ENCODE results near the gene AGAP1.

The AGAP1 gene

DNA sequence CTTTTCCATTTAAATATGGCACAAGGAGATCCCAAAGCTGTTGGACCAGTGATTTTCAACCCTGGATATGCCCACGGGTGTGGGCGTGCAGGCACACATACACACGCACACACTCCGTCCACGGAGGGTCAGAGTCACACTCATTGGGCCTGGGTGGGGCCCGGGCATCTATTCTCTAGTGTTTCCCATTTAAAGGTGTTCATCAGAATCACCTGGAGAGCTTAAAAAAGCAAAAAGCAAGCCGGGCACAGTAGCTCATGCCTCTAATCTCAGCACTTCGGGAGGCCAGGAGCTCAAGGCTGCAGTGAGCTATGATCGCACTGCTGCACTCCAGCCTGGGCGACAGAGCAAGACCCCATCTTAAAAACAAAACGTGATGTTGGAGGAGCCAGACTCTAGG is 345.4 kb downstream of the AGAP1 start:
- H3K9me3 ChIP-seq (ENCODE audit: control insufficient read depth, insufficient read depth, low read length): no peaks in the 10 kb centered on the region
- no peak overlapping the region for H3K27ac ChIP-seq (ENCODE audit: low read depth, low read length)
- H4K20me1 ChIP-seq (ENCODE audit: control insufficient read depth, insufficient read depth, low read depth, low read length): no peaks in the 10 kb centered on the region
- no peaks in the 10 kb centered on the region for H3K4me1 ChIP-seq (ENCODE audit: control insufficient read depth, low read length)
- H3K4me3 ChIP-seq (ENCODE audit: low read length): no peak overlapping the region
- no peaks in the 10 kb centered on the region for H3K79me2 ChIP-seq (ENCODE audit: control insufficient read depth, low read length)
- H3K36me3 ChIP-seq (ENCODE audit: control insufficient read depth, low read length): no peaks in the 10 kb centered on the region
- no peaks in the 10 kb centered on the region for H3K9me2 ChIP-seq (replicated peaks; ENCODE audit: control insufficient read depth, low read length)
- H3F3A ChIP-seq (ENCODE audit: control insufficient read depth, insufficient read depth): no peaks in the 10 kb centered on the region
- no peaks in the 10 kb centered on the region for H3K27me3 ChIP-seq (ENCODE audit: control insufficient read depth, low read length)
- H3K4me2 ChIP-seq (ENCODE audit: low read length): no peak overlapping the region
- TF ChIP-seq EZH2phosphoT487 (IDR thresholded peaks at IDR 0.05; ENCODE audit: borderline replicate concordance, low read length): no peak
- TF ChIP-seq CTCF (IDR thresholded peaks at IDR 0.05; ENCODE audit: low read depth, low read length, poor library complexity, severe bottlenecking): no peak

DNA sequence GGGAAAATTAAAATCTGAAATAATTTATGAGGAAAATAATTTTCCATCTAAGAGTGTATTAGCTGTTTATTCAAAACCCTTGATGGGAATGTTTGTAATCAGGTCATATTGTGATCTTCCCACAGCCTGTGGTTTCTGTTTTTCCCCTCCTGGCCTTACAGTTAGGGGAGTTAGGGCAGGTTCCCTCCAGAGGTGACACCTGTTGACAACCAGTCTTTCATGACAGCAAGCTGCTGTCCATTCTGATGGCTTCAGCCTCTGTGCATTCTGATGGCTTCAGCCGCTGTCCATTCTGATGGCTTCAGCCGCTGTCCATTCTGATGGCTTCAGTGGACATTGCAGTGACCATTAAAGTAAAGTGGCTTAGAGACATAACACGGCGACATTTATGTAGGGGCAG is 346.1 kb downstream of the AGAP1 start:
- H4K20me1 ChIP-seq (ENCODE audit: control insufficient read depth, insufficient read depth, low read depth, low read length): no peaks in the 10 kb centered on the region

GRCh38 chr2:235841863-235842262 is 348.0 kb downstream of the AGAP1 start:
- no peaks in the 10 kb centered on the region for H4K20me1 ChIP-seq (ENCODE audit: control insufficient read depth, insufficient read depth, low read depth, low read length)
- H3F3A ChIP-seq (ENCODE audit: control insufficient read depth, insufficient read depth): no peaks in the 10 kb centered on the region
- no peaks in the 10 kb centered on the region for H3K36me3 ChIP-seq (ENCODE audit: control insufficient read depth, low read length)
- no peaks in the 10 kb centered on the region for H3K9me2 ChIP-seq (replicated peaks; ENCODE audit: control insufficient read depth, low read length)
- no peaks in the 10 kb centered on the region for H3K79me2 ChIP-seq (ENCODE audit: control insufficient read depth, low read length)
- no peaks in the 10 kb centered on the region for H3K4me1 ChIP-seq (ENCODE audit: control insufficient read depth, low read length)
- no peak overlapping the region for H3K4me3 ChIP-seq (ENCODE audit: low read length)
- H3K27me3 ChIP-seq (ENCODE audit: control insufficient read depth, low read length): no peaks in the 10 kb centered on the region
- H3K27ac ChIP-seq (ENCODE audit: low read depth, low read length): no peak overlapping the region
- TF ChIP-seq EZH2phosphoT487 (IDR thresholded peaks at IDR 0.05; ENCODE audit: borderline replicate concordance, low read length) (no peak), CTCF (IDR thresholded peaks at IDR 0.05; ENCODE audit: low read depth, low read length, poor library complexity, severe bottlenecking) (no peak)
- H3K4me2 ChIP-seq (ENCODE audit: low read length): no peak overlapping the region
- H3K9me3 ChIP-seq (ENCODE audit: control insufficient read depth, insufficient read depth, low read length): no peaks in the 10 kb centered on the region

More for the DNA sequence above, 346.1 kb downstream of the AGAP1 start:
- no peak overlapping the region for H3K27ac ChIP-seq (ENCODE audit: low read depth, low read length)
- no peaks in the 10 kb centered on the region for H3K79me2 ChIP-seq (ENCODE audit: control insufficient read depth, low read length)
- H3K4me3 ChIP-seq (ENCODE audit: low read length): no peak overlapping the region
- no peak for TF ChIP-seq EZH2phosphoT487 (IDR thresholded peaks at IDR 0.05; ENCODE audit: borderline replicate concordance, low read length)
- no peak for TF ChIP-seq CTCF (IDR thresholded peaks at IDR 0.05; ENCODE audit: low read depth, low read length, poor library complexity, severe bottlenecking)
- no peaks in the 10 kb centered on the region for H3K9me2 ChIP-seq (replicated peaks; ENCODE audit: control insufficient read depth, low read length)
- no peaks in the 10 kb centered on the region for H3K27me3 ChIP-seq (ENCODE audit: control insufficient read depth, low read length)
- no peaks in the 10 kb centered on the region for H3F3A ChIP-seq (ENCODE audit: control insufficient read depth, insufficient read depth)
- H3K9me3 ChIP-seq (ENCODE audit: control insufficient read depth, insufficient read depth, low read length): no peaks in the 10 kb centered on the region
- H3K4me1 ChIP-seq (ENCODE audit: control insufficient read depth, low read length): no peaks in the 10 kb centered on the region
- H3K36me3 ChIP-seq (ENCODE audit: control insufficient read depth, low read length): no peaks in the 10 kb centered on the region
- no peak overlapping the region for H3K4me2 ChIP-seq (ENCODE audit: low read length)

DNA sequence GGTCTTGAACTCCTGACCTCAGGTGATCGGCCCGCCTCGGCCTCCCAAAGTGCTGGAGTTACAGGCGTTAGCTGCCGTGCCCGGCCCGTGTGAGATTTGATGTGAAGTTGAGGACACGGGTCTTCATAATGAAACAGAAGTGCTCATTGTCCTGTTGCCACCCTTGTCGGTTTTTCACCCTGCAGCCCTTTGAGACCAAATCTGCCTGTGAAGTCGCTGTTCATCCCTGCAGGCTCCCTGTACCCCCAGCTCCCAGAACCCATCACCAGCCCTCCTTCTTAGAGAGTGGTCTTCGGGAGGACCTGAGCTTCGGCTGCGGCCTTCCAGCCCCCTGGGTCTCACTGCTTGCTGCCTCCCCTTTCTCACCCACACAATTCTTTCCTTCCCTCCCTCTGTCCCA is 349.1 kb downstream of the AGAP1 start:
- H3K9me3 ChIP-seq (ENCODE audit: control insufficient read depth, insufficient read depth, low read length): no peaks in the 10 kb centered on the region
- H3K9me2 ChIP-seq (replicated peaks; ENCODE audit: control insufficient read depth, low read length): no peaks in the 10 kb centered on the region
- H3K4me1 ChIP-seq (ENCODE audit: control insufficient read depth, low read length): no peaks in the 10 kb centered on the region
- H3F3A ChIP-seq (ENCODE audit: control insufficient read depth, insufficient read depth): no peaks in the 10 kb centered on the region
- H3K4me2 ChIP-seq (ENCODE audit: low read length): no peak overlapping the region
- H3K4me3 ChIP-seq (ENCODE audit: low read length): no peak overlapping the region
- H3K36me3 ChIP-seq (ENCODE audit: control insufficient read depth, low read length): no peaks in the 10 kb centered on the region
- no peaks in the 10 kb centered on the region for H4K20me1 ChIP-seq (ENCODE audit: control insufficient read depth, insufficient read depth, low read depth, low read length)
- no peak for TF ChIP-seq EZH2phosphoT487 (IDR thresholded peaks at IDR 0.05; ENCODE audit: borderline replicate concordance, low read length)
- TF ChIP-seq CTCF (IDR thresholded peaks at IDR 0.05; ENCODE audit: low read depth, low read length, poor library complexity, severe bottlenecking): no peak
- H3K27ac ChIP-seq (ENCODE audit: low read depth, low read length): no peak overlapping the region
- H3K79me2 ChIP-seq (ENCODE audit: control insufficient read depth, low read length): no peaks in the 10 kb centered on the region
- H3K27me3 ChIP-seq (ENCODE audit: control insufficient read depth, low read length): no peaks in the 10 kb centered on the region

Measured in DOHH2 (cell line).